ENCODE measurements around the gene SAMM50.

Gene SAMM50

GRCh38 chr22:43945632-43946383 is 9.4 kb upstream of the SAMM50 start:
- Histone ChIP-seq H3K27me3 (ENCODE audit: insufficient read depth, low read length, poor library complexity, severe bottlenecking) (no peaks in the 10 kb centered on the region), H3K36me3 (ENCODE audit: insufficient read depth, low read length) (no peaks in the 10 kb centered on the region), H3F3A (ENCODE audit: low read depth) (no peaks in the 10 kb centered on the region), H4K20me1 (ENCODE audit: insufficient read depth, low read length, poor library complexity, severe bottlenecking) (no peaks in the 10 kb centered on the region), H3K9me3 (ENCODE audit: insufficient read depth, low read depth, low read length) (no peaks in the 10 kb centered on the region), H3K9ac (ENCODE audit: low read depth, low read length, poor library complexity, severe bottlenecking) (no peak overlapping the region), H2AFZ (ENCODE audit: low read length) (peak overlapping the region; percentile 93), H3K4me1 (ENCODE audit: insufficient read depth, low read length, poor library complexity, severe bottlenecking) (peaks cover 3% of the 10 kb centered on the region), H3K4me2 (ENCODE audit: low read depth, low read length, poor library complexity, severe bottlenecking) (peak overlapping the region; percentile 35), H3K4me3 (ENCODE audit: low read length, poor library complexity, severe bottlenecking) (no peak overlapping the region), H3K79me2 (ENCODE audit: insufficient read depth, low read length) (no peaks in the 10 kb centered on the region), H3K9me2 (replicated peaks; ENCODE audit: low read depth, low read length) (no peaks in the 10 kb centered on the region)
- TF ChIP-seq CTCF (conservative IDR thresholded peaks at IDR 0.05; ENCODE audit: low read length) (peak; percentile 84), EZH2phosphoT487 (IDR thresholded peaks at IDR 0.05; ENCODE audit: borderline replicate concordance) (no peak)

- Histone ChIP-seq H3K79me2 (ENCODE audit: insufficient read depth, low read length) (no peaks in the 10 kb centered on the region), H2AFZ (ENCODE audit: low read length) (peak overlapping the region; percentile 93), H3K4me3 (ENCODE audit: low read length, poor library complexity, severe bottlenecking) (no peak overlapping the region), H3K27me3 (ENCODE audit: insufficient read depth, low read length, poor library complexity, severe bottlenecking) (no peaks in the 10 kb centered on the region), H4K20me1 (ENCODE audit: insufficient read depth, low read length, poor library complexity, severe bottlenecking) (no peaks in the 10 kb centered on the region), H3K9me3 (ENCODE audit: insufficient read depth, low read depth, low read length) (no peaks in the 10 kb centered on the region), H3K4me1 (ENCODE audit: insufficient read depth, low read length, poor library complexity, severe bottlenecking) (peaks cover 3% of the 10 kb centered on the region), H3K9me2 (replicated peaks; ENCODE audit: low read depth, low read length) (no peaks in the 10 kb centered on the region), H3K9ac (ENCODE audit: low read depth, low read length, poor library complexity, severe bottlenecking) (no peak overlapping the region), H3K4me2 (ENCODE audit: low read depth, low read length, poor library complexity, severe bottlenecking) (peak overlapping the region; percentile 35), H3F3A (ENCODE audit: low read depth) (no peaks in the 10 kb centered on the region), H3K36me3 (ENCODE audit: insufficient read depth, low read length) (no peaks in the 10 kb centered on the region)
- TF ChIP-seq EZH2phosphoT487 (IDR thresholded peaks at IDR 0.05; ENCODE audit: borderline replicate concordance) (no peak), CTCF (conservative IDR thresholded peaks at IDR 0.05; ENCODE audit: low read length) (no peak)
Observed at GRCh38 chr22:43946384-43946667, 8.9 kb upstream of the SAMM50 start.

GRCh38 chr22:43948836-43949406 is 6.3 kb upstream of the SAMM50 start:
- Histone ChIP-seq H2AFZ (ENCODE audit: low read length) (no peak overlapping the region), H4K20me1 (ENCODE audit: insufficient read depth, low read length, poor library complexity, severe bottlenecking) (no peaks in the 10 kb centered on the region), H3F3A (ENCODE audit: low read depth) (no peaks in the 10 kb centered on the region), H3K27me3 (ENCODE audit: insufficient read depth, low read length, poor library complexity, severe bottlenecking) (peaks cover 19% of the 10 kb centered on the region), H3K4me2 (ENCODE audit: low read depth, low read length, poor library complexity, severe bottlenecking) (no peak overlapping the region), H3K36me3 (ENCODE audit: insufficient read depth, low read length) (no peaks in the 10 kb centered on the region), H3K4me3 (ENCODE audit: low read length, poor library complexity, severe bottlenecking) (no peak overlapping the region), H3K9ac (ENCODE audit: low read depth, low read length, poor library complexity, severe bottlenecking) (no peak overlapping the region), H3K9me3 (ENCODE audit: insufficient read depth, low read depth, low read length) (no peaks in the 10 kb centered on the region), H3K4me1 (ENCODE audit: insufficient read depth, low read length, poor library complexity, severe bottlenecking) (peaks cover 6% of the 10 kb centered on the region), H3K9me2 (replicated peaks; ENCODE audit: low read depth, low read length) (no peaks in the 10 kb centered on the region), H3K79me2 (ENCODE audit: insufficient read depth, low read length) (no peaks in the 10 kb centered on the region)
- TF ChIP-seq EZH2phosphoT487 (IDR thresholded peaks at IDR 0.05; ENCODE audit: borderline replicate concordance) (no peak), CTCF (conservative IDR thresholded peaks at IDR 0.05; ENCODE audit: low read length) (no peak)

All from Loucy (cell line).